Measurements from ENCODE around the gene TTBK1.

TTBK1 gene

DNA sequence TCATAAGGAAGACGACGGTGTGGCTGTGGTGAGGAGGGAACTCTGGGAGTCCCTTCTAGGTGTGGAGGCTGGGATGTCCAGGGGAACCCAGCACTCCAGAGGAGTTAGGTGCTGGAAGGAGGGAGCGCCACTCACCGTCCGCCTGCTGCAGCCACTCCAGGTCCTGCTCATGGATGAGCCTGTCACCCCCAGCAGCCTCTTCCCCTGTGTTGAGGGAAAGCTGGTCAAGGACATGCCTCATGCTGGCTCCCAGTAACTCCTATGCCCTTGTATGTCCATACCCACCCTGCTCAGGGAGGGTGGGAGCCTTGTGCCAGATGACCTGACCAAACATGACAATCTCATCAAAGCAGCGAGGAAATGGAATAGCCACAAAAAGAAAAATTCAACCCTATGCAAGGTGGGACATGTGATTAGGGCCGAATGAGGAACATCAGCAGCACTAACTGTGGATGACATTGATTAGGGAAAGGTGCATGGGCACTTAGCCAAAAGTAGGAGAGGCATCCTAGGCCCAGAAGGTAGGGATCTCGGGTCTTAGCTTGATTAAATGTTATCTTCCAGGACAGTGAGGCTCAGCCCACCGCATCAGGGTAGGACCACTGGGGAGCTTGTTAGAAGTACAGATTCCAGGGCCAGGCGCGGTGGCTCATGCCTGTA, 17.0 kb upstream of the TTBK1 start:
- DNase-seq = no peak

DNA sequence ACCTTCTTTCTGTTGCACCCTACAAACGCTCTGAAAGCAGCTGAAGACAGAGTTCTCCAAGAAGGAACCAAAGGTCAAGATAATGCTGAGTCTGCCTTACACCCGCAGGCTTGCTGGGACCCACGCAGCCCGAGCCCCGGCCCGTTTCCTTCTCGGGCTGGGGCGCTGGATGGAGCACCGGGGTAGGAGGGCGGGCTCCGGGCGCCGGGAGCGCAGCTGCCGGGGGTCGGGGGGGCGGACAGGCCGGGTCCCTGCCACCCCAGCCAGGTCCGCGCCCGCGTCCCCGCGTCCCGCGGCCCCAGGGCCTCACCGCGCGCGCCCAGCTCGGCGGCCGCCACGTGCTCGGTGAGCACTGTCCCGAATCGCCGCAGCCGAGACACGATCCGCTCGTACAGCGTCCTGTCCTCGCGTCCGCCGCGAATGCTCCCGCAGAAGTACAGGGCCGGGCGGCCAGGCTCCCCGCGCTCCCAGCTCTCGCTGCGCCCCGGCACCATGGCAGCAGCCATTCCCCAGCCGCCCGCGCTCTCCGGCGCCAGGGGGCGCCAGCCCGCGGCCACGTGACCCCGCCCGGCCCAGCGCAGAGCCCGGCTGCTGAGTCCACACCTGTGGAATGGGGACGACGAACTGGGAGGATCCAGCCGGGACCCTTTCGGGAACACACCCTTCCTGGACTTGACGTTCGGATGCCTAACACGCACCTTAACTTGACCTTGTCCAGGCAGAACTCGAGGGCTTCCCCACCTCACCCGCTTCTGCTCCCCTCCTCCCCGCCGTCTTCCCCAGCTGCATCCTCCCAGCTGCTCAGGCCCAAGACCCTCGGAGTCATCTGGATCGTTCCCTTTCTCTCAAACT, 14.1 kb upstream of the TTBK1 start, which contains the start of gene DNPH1:
Gene DNPH1, minus strand, starts transcription at position 531 of the 852 bp plus-strand sequence. Its CDS starts 25 bp downstream, at position 506.
- no peak for DNase-seq

DNA sequence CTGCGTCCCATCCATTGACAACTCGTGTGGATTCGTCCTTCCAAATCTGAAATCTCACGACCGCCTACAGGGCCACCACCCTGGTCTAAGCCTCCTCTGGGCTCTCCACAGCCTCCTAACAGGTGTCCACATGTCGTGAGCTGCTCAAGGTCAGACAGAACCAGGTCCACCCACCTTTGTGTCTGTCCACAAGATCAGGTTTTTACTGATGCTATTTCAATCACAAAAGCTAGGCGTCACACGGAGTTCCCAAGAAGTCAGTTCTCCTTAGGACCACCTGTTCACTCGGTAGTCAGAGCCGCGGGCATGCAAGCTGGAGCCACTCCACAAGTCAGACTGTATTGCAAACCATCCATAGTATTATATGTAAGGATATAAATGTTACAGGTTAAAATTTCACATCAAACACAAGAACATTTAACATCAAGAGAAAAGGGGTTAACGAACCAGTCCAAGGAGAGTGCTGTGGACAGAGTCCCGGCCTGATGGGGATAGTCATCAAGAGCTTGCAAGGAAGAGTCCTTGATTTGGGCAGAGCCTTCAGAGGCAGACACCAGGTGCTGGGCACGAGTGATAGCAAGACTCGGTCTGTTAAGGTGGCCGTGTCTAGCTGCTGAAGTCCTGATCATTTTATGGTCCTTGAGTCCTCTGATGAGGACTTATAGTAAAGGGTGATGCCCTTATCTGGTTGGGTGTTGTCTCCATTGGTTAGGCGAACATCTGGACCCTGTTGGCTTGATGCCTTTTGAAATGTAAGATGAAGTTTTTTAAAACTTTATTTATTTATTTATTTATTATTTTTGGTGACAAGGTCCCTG, 13.3 kb upstream of the TTBK1 start:
- DNase-seq = no peak

DNA sequence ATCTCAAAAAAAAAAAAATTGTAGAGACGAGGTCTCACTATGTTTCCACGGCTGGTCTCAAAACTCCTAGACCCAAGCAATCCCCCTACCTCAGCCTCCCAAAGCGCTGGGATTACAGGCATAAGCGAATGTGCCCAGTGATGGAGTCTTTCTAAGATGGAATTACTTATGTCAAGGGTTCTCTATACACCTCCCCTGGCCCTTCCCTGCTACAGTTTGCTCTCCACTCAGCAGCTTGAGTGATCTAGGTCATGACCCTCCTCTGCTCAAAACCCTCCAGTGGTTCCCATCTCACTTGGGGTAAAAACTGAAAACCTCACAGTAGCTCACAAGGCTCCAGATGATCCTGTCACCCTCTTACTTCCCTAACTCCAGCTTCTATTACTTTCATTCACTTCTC, 12.2 kb upstream of the TTBK1 start:
- DNase-seq = no peak

DNA sequence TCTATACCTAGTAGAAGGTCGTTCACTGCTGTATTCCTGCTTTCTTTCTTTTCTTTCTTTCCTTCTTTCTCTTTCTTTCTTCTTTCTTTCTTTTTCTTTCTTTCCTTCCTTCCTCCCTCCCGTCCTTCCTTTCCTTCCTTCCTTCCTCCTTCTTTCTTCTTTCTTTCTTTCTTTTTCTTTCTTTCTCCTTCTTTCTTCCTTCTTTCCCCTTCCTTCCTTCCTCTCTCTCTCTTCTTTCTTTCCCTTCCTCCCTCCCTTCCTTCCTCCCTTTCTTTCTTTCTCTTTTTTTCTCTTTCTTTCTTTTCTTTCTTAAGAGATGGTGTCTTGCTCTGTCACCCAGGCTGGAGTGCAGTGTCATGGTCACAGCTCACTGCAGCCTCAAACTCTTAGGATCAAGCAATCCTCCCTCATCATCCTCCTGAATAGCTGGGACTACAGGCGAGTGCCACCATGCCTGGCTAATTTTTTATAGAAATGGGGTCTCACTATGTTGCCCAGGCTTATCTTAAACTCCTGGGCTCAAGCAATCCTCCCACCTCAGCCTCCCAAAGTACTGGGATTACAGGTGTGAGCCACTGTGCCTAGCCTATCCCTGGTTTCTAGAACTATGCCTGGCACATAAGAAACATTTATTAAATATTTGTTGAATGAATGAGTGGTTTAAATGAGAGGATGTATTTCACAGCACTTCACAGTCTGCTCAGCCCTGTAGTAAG, 11.4 kb upstream of the TTBK1 start:
- DNase-seq = no peak

DNA sequence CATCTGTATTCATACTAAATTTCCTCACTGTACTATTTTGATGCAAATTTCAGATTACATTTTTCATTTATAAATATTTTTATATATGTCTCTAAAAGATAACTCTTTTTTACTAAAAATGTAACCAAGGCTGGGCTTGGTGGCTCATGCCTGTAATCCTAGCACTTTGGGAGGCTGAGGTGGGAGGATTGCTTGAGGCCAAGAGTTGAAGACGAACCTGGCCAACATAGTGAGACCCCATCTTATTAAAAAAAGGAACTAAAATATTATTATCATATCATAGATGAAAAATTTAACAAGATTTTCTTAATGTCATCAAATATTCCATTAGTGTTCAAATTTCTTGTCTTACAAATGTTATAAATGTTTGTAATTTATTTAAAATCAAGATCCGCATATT, 7.4 kb upstream of the TTBK1 start:
- no peak for DNase-seq

DNA sequence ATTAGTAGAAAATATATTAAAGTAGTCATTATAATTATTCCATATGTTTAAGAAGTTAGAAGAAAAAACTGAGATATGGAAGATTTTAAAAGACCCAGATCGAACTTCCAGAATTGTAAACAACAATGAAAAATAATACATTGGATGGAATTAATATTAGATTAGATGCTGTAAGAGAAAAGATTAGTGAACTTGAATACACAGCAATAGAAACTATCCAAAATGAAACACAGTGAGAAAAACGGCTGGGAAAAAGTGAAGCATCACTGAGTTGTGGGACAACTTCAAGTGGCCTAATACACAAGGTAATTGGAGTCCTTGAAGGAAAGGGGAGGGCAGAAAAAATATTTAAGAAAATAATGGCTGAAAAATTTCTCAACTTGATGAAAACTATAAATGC, 4.2 kb upstream of the TTBK1 start:
- DNase-seq = no peak

DNA sequence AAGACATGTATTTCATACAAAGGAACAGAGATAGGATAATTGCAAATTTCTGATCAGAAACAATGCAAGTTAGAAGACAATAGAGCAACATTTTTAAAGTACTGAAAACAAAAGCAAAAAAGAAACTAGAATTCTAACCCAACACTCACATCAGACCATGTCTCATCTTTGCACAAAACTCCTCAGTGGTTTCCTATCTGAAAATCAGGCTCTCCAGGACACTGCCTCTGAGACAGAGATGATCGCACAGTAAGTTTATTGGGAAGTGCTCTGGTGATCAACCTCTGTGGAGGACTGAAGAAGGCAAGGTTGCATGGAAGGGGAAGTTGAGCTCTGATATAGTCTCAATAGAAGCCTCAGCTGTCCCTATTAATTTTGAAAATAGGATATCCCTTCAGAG, 2.3 kb upstream of the TTBK1 start:
- DNase-seq = no peak

DNA sequence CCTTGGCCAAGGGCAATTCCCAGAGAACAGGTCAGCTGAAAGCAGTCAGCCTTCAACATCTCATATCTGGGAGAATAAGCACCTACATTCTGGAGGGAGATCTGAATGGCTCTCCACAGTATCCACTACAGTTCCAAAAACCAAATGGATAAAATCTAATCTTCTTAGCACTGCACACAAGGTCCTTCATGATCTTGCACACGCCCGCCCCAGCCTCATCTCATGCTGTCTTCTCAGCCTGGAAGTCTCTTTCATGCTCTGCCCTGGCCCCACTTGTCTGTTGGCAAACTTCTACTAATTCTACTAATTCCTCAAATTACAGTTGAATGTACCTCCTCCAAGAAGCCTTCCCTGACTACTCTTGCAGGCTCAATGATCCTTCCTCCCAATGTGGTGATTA, 1.8 kb upstream of the TTBK1 start:
- no peak for DNase-seq

DNA sequence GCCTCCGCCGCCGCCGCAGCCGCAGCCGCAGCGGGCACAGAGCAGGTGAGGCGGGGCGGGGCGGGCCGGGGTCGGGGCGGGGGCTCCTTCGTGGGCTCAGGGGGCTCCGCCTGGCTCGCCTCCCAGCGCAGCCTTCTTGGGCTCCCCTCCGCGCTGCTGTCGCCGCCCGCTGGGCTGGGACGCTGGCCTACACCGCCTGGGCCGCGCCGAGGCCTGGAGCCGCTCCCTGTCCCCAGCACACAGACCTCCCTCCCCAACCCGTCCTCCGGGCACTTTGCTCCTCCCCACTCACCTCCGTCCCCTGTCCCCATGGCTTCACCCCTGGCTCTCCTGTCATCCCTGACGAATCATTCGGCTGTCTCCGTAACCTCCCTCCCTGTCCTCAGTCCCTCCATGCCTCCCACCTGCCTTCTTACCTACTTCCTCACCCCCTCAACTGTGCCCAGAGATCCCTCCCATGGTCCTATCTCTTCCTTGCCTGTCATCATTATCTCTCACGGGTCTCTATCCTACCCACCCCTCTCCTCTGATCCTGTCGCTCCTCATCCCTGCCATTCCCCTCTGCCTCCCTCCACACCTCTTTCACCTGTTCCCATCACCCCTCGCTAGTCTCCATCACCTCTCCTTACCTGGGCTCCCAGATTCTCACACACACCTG, 512 bp downstream of the TTBK1 start:
- no peak for DNase-seq

DNA sequence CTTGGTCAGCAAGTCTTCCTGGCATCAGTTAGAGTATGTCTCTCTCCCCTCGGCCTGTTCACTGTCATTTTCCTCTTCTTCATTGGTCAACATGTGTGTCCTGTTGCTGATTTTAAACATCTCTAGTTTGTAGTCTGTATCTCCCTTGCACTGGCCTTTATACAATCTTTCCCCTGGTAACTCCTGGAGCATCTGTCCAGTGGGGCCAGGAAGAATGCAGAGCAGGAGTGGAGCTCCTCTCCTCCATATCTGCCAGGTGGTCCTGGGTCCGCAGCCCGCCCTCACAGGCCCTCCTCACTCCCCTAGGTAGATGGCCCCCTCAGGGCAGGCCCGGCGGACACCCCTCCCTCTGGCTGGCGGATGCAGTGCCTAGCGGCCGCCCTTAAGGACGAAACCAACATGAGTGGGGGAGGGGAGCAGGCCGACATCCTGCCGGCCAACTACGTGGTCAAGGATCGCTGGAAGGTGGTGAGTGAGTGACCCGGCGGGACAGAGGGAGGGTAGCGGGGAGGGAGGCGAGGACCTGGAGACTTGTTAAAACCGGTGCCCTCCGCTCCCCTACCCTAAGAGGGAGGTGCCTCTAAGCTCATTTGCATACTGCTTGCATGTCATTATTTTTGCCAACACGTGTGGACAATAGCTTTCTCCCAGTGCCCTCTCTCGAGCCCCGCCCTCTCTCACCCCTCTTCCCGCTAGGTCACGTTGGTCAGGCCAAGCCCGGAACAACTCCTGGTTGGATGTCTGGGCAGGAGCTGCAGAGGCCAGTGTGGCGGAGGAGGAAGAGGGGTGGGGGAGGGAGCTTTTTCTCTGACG, 3.2 kb downstream of the TTBK1 start:
- no peak for DNase-seq

DNA sequence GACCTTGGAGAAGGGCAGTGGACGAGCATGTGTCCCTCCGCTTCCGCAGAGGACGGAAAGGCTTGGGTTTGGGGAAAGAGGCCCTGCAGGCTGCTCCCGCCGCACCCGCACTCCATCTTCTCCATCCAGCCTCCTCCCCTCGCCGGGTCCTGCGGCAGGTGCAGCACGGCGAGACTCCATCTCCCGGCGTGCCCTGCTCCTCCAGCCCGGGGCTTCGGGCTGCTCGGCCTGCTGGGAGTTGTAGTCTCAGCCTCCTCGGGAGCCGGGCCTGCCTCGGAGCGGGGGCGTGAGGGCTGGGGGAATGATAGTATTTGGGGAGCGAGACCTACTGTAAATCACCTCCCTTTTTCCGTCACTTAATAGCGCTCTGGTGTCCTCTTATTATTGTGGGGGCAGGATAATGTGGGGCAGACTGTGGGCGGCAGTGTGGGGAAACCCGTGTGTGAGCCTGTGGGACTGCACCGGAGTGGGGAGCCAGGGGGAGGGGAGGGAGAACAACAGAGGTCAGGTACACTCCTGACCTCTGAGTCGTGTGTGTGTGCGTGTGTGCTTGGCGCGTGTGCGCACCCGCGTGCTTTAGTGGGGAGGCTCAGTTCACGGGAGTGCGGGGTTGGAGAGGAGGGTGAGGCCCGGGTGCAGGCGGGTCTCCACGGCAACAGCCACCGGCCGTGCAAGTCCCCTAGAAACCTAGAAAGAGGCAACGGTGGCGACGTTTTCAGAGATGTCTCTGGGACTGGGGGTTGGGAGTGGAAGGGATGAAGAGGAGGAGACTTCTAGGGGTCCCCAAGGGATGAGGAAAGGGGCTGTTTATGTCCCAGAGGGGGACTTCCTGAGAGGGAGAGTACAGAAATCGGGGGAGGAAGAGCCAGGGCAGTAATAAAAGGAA, 4.1 kb downstream of the TTBK1 start:
- DNase-seq = peak; percentile 26

DNA sequence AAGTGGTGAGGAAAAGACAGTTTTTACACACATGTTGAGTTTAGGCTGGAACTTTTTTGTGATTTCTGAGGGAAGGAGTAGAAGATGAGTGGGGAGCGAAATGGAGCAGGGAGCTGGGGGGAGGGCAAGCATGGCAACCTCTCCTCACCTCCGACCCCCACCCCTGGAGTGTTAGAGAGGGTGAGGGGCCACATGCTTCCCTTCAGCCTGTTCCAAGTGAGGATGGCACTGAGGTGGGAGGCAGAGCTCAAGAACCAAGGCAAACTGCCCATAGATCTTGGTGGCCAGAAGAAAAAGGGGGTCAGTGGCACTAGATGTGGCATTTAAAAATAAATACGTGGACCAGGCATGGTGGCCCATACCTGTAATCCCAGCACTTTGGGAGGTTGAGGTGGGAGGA, 4.8 kb downstream of the TTBK1 start:
- DNase-seq = no peak

DNA sequence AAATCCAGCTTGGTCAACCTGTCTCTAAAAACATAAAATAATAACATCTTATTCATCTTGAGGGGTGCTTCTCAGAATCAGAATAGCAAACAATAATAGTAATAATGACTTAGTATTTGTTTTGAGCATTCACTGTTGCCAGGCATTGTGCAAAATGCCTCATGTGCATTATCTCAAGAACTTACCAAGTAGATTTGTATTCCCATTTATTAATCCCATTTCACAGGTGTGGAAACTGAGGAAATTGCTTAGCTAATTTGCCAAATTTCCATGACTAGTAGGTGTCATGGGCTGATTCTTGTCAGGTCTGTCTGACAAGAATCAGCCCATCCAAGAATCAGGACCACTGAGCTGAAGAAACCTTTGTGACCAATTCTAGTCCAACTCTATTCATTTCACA, 5.5 kb downstream of the TTBK1 start:
- DNase-seq = no peak

DNA sequence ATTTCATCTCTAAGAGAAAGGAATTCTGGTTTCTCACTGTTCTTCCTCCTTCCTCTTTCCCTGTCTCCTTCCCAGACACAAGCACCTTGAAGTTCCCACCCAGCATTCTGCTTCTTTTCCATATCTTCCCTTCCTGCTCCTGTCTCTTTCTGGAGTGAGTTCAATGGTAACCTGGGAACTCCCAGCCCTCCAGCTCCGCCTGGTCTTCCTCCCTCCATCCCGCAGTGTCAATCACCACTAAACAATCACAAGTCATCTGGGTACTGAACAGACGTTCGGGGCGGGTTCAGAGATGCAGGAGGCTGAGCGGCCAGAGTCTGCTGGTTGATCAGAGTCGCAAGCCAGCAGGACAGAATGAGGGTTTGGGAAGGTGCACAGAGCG, 7.7 kb downstream of the TTBK1 start:
- DNase-seq = peak; percentile 16

DNA sequence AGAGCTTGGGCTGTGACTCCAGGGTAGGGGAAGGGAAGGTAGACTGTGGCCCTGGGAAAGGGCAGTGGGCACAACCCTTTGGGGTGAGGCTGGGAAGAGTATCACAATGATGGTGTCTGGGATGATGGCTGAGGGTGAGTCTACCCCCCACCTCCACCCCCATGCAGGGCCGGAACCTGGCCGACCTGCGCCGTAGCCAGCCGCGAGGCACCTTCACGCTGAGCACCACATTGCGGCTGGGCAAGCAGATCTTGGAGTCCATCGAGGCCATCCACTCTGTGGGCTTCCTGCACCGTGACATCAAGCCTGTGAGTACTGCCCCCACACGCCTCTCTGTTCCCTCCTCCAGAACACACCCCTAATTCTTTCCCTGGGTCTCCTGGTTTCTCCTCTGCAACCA, 10.1 kb downstream of the TTBK1 start:
- DNase-seq = no peak

DNA sequence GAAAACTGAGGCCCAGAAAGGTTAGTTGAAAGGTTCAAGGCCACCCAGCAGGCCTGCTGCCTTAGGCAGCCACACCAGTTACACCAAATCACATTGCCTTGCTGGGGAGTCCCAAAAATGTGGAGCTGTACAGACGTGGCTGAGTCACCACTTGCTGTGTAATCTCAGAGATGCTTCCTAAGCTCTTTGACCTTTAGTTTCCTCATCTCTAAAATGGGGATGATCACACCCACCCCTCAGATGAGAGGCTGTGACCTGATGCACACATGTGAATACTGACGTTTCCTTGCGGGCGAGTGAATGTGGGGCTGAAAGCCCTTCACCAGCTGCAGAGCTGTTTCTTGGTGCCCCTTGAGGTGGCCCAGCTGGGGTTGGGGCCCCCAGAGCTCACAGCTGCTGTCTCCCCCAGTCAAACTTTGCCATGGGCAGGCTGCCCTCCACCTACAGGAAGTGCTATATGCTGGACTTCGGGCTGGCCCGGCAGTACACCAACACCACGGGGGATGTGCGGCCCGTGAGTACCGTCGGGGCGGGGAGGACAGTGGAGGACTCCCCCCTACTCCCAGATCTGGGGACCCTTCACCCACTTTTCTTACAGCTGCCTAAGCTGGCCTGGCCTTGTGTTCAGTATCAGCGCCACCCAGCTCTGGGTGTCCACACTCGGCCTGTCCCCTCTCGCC, 11.0 kb downstream of the TTBK1 start:
- DNase-seq = no peak

DNA sequence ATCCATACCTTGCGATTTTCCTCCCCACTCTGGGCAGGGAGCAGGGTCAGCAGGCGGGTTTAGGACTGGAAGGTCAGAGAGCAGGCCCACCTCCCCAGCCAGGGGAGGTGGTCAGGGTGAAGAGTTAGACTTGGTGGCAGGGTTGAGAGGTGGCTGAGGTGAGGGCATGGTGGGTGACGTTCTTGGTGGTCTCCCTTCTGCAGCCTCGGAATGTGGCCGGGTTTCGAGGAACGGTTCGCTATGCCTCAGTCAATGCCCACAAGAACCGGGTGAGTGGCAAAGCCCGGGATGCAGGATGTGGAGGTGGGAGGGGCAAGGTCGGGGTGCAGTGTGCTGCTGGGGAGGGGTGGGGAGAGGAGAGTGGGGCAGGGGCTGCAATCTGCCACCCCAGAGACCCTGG, 11.6 kb downstream of the TTBK1 start:
- no peak for DNase-seq

DNA sequence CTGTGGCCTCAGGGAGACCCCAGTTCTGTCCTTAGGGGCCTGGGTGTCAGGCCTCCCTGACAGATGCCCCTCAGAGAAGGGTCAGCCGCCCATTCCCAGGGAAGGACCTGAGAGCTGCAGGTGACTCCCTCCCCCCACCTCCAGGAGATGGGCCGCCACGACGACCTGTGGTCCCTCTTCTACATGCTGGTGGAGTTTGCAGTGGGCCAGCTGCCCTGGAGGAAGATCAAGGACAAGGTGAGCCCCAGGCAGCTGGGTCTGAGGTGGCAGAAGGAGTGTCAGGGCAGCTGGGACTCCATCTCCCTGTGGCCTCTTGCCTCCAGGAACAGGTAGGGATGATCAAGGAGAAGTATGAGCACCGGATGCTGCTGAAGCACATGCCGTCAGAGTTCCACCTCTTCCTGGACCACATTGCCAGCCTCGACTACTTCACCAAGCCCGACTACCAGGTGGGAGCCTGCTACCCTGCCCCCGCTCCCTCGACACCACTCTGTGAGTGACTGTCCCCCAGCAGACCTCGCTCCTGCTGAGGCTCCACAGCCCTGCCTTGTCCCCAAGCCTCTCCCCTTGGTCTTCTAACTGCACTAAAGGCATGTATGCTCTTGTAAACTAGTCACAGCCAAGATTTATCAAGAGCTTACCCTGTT, 12.2 kb downstream of the TTBK1 start:
- DNase-seq = no peak

Data from NCI-H446 treated with DMSO at 0.1 percent for 48 hours (cell line).